Measurements from ENCODE around the gene RHBDL1. TPM values are rescaled to one million over a fixed set of nuclear protein-coding genes. Genes with fewer than 3 reads are reported as not detected.

Gene RHBDL1
- total and polyA plus RNA-seq, 2 donors (not counting 3 experiments of a cell fraction or from before 2014, with no cell fraction given) = 1.1 to 1.8 TPM

- Histone ChIP-seq H3K9ac (replicated peaks; ENCODE audit: extremely low read depth, insufficient read depth, low read length) (peak within 1 kb of the TSS; percentile 49), H4K20me1 (replicated peaks; ENCODE audit: control insufficient read depth, extremely low read depth, insufficient read depth, low read length) (no peaks in the 10 kb centered on the region), H3K79me2 (ENCODE audit: control insufficient read depth, insufficient read depth, low read length) (peaks cover 31% of the 10 kb centered on the region), H2AFZ (ENCODE audit: low read depth, low read length) (peak within 1 kb of the TSS; percentile 76), H3K4me3 (replicated peaks in 1 of 3; ENCODE audit: insufficient read depth in 1 of 3, low read depth in 1 of 3, low read length in 3 of 3) (peak within 1 kb of the TSS; percentile 68 to 83 (median 71)), H3K4me1 (ENCODE audit: control insufficient read depth, extremely low read depth, insufficient read depth, low read length) (peaks cover 20% of the 10 kb centered on the region), H3K27ac (ENCODE audit: insufficient read depth, low read depth, low read length) (peak within 1 kb of the TSS; percentile 31), H3K9me1 (replicated peaks; ENCODE audit: control insufficient read depth, extremely low read depth, insufficient read depth, low read length) (no peaks in the 10 kb centered on the region), H3K9me3 (replicated peaks; ENCODE audit: control insufficient read depth, insufficient read depth, low read length) (no peaks in the 10 kb centered on the region), H3K4me2 (ENCODE audit: insufficient read depth, low read length) (peak within 1 kb of the TSS; percentile 66), H3K27me3 (ENCODE audit: control insufficient read depth in 2 of 2, insufficient read depth in 2 of 2, low read length in 2 of 2) (no peaks in the 10 kb centered on the region), H3K36me3 (ENCODE audit: control insufficient read depth in 2 of 2, extremely low read depth in 1 of 2, insufficient read depth in 2 of 2, low read length in 2 of 2) (peaks cover 7 to 12% of the 10 kb centered on the region in 2 experiments)
- CTCF ChIA-PET = interaction anchor here (0.7 to 1.8 kb wide), 4 partner anchors 12 to 101 kb away, joined by 3 to 5 read pairs (median 4); no protein-coding TSS in a partner anchor
- DNase-seq (ENCODE audit: low read depth, low spot score) = peak; percentile 90
- intact Hi-C loops (cut with micrococcal nuclease) = loop anchor here (1.0 kb wide), 1 partner anchor 12 kb away; the partner anchor contains the start of gene RHOT2
- POLR2A ChIA-PET = no interaction called here
- no TSS peak for BruUV-seq (replicated peaks)
- TF ChIP-seq MAX (IDR thresholded peaks at IDR 0.05; ENCODE audit: insufficient read depth, insufficient read length) = no peak
- TF ChIP-seq POLR2AphosphoS5 (IDR thresholded peaks at IDR 0.05; ENCODE audit: insufficient read depth, low read depth, low read length) = peak; percentile 89
- TF ChIP-seq POLR2A (IDR thresholded peaks at IDR 0.05; ENCODE audit: low read depth, low read length) = peak; percentile 92
- dilution Hi-C loops (cut with MboI; ENCODE audit: extremely low pct_ligation_motif_present, low sequenced_read_pairs) = no loop called here
- peak; percentile 81 for FAIRE-seq
These were observed 4.5 kb downstream of the RHBDL1 start, which contains the start of gene STUB1 for GRCh38 chr16:679814-680624. TSS of gene STUB1 (plus strand) at chr16:680410. CDS start at chr16:680526, 116 bp downstream.

GRCh38 chr16:680625-680945 is 5.1 kb downstream of the RHBDL1 start:
- no peaks in the 10 kb centered on the region for H3K9me3 ChIP-seq (replicated peaks; ENCODE audit: control insufficient read depth, insufficient read depth, low read length)
- peak overlapping the region; percentile 66 for H3K4me2 ChIP-seq (ENCODE audit: insufficient read depth, low read length)
- peaks cover 31% of the 10 kb centered on the region for H3K79me2 ChIP-seq (ENCODE audit: control insufficient read depth, insufficient read depth, low read length)
- DNase-seq (ENCODE audit: low read depth, low spot score) (no peak), FAIRE-seq (no peak)
- H4K20me1 ChIP-seq (replicated peaks; ENCODE audit: control insufficient read depth, extremely low read depth, insufficient read depth, low read length) = no peaks in the 10 kb centered on the region
- TF ChIP-seq POLR2A (IDR thresholded peaks at IDR 0.05; ENCODE audit: low read depth, low read length) (peak; percentile 6), CTCF (IDR thresholded peaks at IDR 0.05; ENCODE audit: extremely low read depth in 1 of 2, insufficient read depth in 1 of 2, low read depth in 1 of 2, low read length in 2 of 2) (no peak)
- peaks cover 7 to 14% of the 10 kb centered on the region in 2 experiments for H3K36me3 ChIP-seq (ENCODE audit: control insufficient read depth in 2 of 2, extremely low read depth in 1 of 2, insufficient read depth in 2 of 2, low read length in 2 of 2)
- H3K27ac ChIP-seq (ENCODE audit: insufficient read depth, low read depth, low read length) = peak overlapping the region; percentile 31
- H2AFZ ChIP-seq (ENCODE audit: low read depth, low read length) = no peak overlapping the region
- ChIA-PET CTCF (interaction anchor here (0.7 to 1.8 kb wide), 5 partner anchors 12 to 101 kb away, joined by 3 to 5 read pairs (median 4); no protein-coding TSS in a partner anchor), POLR2A (interaction anchor here (0.9 kb wide), 1 partner anchor 10 kb away, joined by 5 read pairs; the partner anchor contains the start of gene WDR24)
- intact Hi-C loops (cut with micrococcal nuclease) = no loop called here
- H3K27me3 ChIP-seq (ENCODE audit: control insufficient read depth in 2 of 2, insufficient read depth in 2 of 2, low read length in 2 of 2) = no peaks in the 10 kb centered on the region
- H3K4me1 ChIP-seq (ENCODE audit: control insufficient read depth, extremely low read depth, insufficient read depth, low read length) = peaks cover 20% of the 10 kb centered on the region
- H3K9ac ChIP-seq (replicated peaks; ENCODE audit: extremely low read depth, insufficient read depth, low read length) = peak overlapping the region; percentile 49
- dilution Hi-C loops (cut with MboI; ENCODE audit: extremely low pct_ligation_motif_present, low sequenced_read_pairs) = no loop called here
- H3K9me1 ChIP-seq (replicated peaks; ENCODE audit: control insufficient read depth, extremely low read depth, insufficient read depth, low read length) = no peaks in the 10 kb centered on the region
- BruUV-seq (replicated peaks) = no TSS peak
- peak overlapping the region; percentile 68 to 83 (median 71) for H3K4me3 ChIP-seq (replicated peaks in 1 of 3; ENCODE audit: insufficient read depth in 1 of 3, low read depth in 1 of 3, low read length in 3 of 3)

All from endothelial cell of umbilical vein (primary cell).